Measurements from ENCODE around the gene CHD9.

- TF ChIP-seq YY1 (IDR thresholded peaks at IDR 0.05; ENCODE audit: insufficient read depth, insufficient read length) (no peak), ZNF274 (IDR thresholded peaks at IDR 0.05; ENCODE audit: low read depth, low read length) (no peak), SUZ12 (IDR thresholded peaks at IDR 0.05; ENCODE audit: extremely low read depth, insufficient read depth, insufficient read length) (no peak)
Measured at GRCh38 chr16:53235851-53236250, 181.1 kb downstream of the CHD9 start.

Measured in NT2/D1 (cell line).